HepG2 (cell line): ENCODE measurements around the gene JAK2. TPM values are rescaled to one million over a fixed set of nuclear protein-coding genes. Genes with fewer than 3 reads are reported as not detected.

Source experiments
- ATAC-seq: fragments of 200-7000 bp; cut with Tn5 transposase; 3 replicates; pipeline ENCODE4 v1.9.1; 2020; ENCODE audit warnings: mild to moderate bottlenecking, moderate library complexity
- BruUV-seq: library from RNA; stranded (reverse); fragments of 400-500 nt; replicated peaks from 2 replicates; lab custom pipeline; 2021; lab: Mats Ljungman, UMichigan
- CTCF ChIA-PET: fragments of 300-600 bp; formaldehyde crosslinking; extraction: SDS; loops from one replicate; lab custom pipeline; 2021; ENCODE audit warnings: low total read pairs, inconsistent platforms, low intra/inter-chr PET ratio; lab: Yijun Ruan, JAX
- POLR2A ChIA-PET: fragments of 350-600 bp; sonication (Branson Sonifier 250); formaldehyde crosslinking; loops from one replicate; lab custom pipeline; 2020; ENCODE audit warnings: antibody characterized with exemption, inconsistent platforms; lab: Yijun Ruan, JAX
- DNase-seq: peaks from one replicate; pipeline ENCODE4 v3.0.0-alpha.2; 2015; ENCODE audit warnings: low spot score
- FAIRE-seq: peaks from 3 replicates; lab custom pipeline; 2011; peaks lifted over from hg19 to GRCh38; lab: Jason Lieb, UNC
- H2AFZ ChIP-seq: one replicate; pipeline ENCODE4 v1.6.1; 2011; ENCODE audit warnings: low read length, inconsistent platforms
- H3K27ac ChIP-seq: fragments of 300-600 bp; 3 replicates; pipeline ENCODE4 v1.8.0; 2011; ENCODE audit warnings: mixed run types, mild to moderate bottlenecking, mixed read lengths, low read length, inconsistent platforms; ENCODE audit not compliant: insufficient read depth; ENCODE audit errors: extremely low read length
- H3K27me3 ChIP-seq, 2 experiments: fragments of 200-600 bp in 1 of 2; 2 replicates in 1 of 2; 3 replicates in 1 of 2; pipeline versions ENCODE4 v1.6.0 to v1.8.0; 2011; ENCODE audit warnings: low read length in 2 of 2, mild to moderate bottlenecking in 2 of 2, moderate library complexity in 2 of 2, inconsistent platforms in 1 of 2; ENCODE audit not compliant: insufficient read depth in 2 of 2, control insufficient read depth in 1 of 2
- H3K36me3 ChIP-seq, 2 experiments: fragments of 200-600 bp in 1 of 2; replicated peaks in 1 of 2; 2 replicates in 1 of 2; 3 replicates in 1 of 2; pipeline versions ENCODE4 v1.5.1 to v1.8.0; 2011; ENCODE audit warnings: low read length in 2 of 2, inconsistent platforms in 1 of 2; ENCODE audit not compliant: insufficient read depth in 2 of 2, control insufficient read depth in 1 of 2
- H3K4me1 ChIP-seq: 2 replicates; pipeline ENCODE4 v1.5.1; 2012; ENCODE audit warnings: low read length, inconsistent platforms; ENCODE audit not compliant: insufficient read depth
- H3K4me2 ChIP-seq: 2 replicates; pipeline ENCODE4 v1.6.0; 2011; ENCODE audit warnings: low read depth, low read length, inconsistent platforms
- H3K4me3 ChIP-seq, 3 experiments: fragments of 200-600 bp in 1 of 3; sonication (generic), shearing (Covaris generic) in 1 of 3; replicated peaks in 1 of 3; 2 replicates each; pipeline ENCODE4 v1.5.1; 2011 to 2016; ENCODE audit warnings: low read length in 3 of 3, inconsistent platforms in 2 of 3, low read depth in 2 of 3, mild to moderate bottlenecking in 2 of 3, control low read depth in 1 of 3, mixed read lengths in 1 of 3; ENCODE audit not compliant: insufficient read depth in 1 of 3
- H3K79me2 ChIP-seq: one replicate; pipeline ENCODE4 v1.6.1; 2011; ENCODE audit warnings: low read length, inconsistent platforms; ENCODE audit not compliant: insufficient read depth
- H3K9ac ChIP-seq: 2 replicates; pipeline ENCODE4 v1.6.0; 2011; ENCODE audit warnings: mild to moderate bottlenecking, low read depth, low read length, inconsistent platforms; ENCODE audit not compliant: insufficient read depth
- H3K9me3 ChIP-seq: 2 replicates; pipeline ENCODE4 v1.5.1; 2012; ENCODE audit warnings: mild to moderate bottlenecking, low read length
- H4K20me1 ChIP-seq: 2 replicates; pipeline ENCODE4 v1.6.0; 2011; ENCODE audit warnings: inconsistent platforms, mild to moderate bottlenecking, low read length, moderate library complexity; ENCODE audit not compliant: insufficient read depth
- BRCA1 ChIP-seq: sonication (generic); formaldehyde crosslinking; IDR thresholded peaks from 2 replicates; pipeline ENCODE4 v1.4.0; 2020; ENCODE audit warnings: missing genetic modification reagents
- ERF ChIP-seq: IDR thresholded peaks from 2 replicates; pipeline ENCODE4 v1.6.1; 2018; ENCODE audit warnings: missing biosample characterization, missing genetic modification reagents
- HCFC1 ChIP-seq: fragments of 150-350 bp; IDR thresholded peaks from 2 replicates; pipeline ENCODE4 v1.6.1; 2014; ENCODE audit warnings: low read depth, low read length
- HNF4A ChIP-seq: sonication (generic); formaldehyde crosslinking; IDR thresholded peaks from 2 replicates; pipeline ENCODE4 v1.4.0; 2020; ENCODE audit warnings: missing genetic modification reagents
- MAFG ChIP-seq: sonication (generic); formaldehyde crosslinking; IDR thresholded peaks from 2 replicates; pipeline ENCODE4 v1.5.1; 2020; ENCODE audit warnings: mild to moderate bottlenecking, missing genetic modification reagents
- MTA3 ChIP-seq: sonication (generic); formaldehyde crosslinking; IDR thresholded peaks from 2 replicates; pipeline ENCODE4 v1.4.0; 2020; ENCODE audit warnings: missing genetic modification reagents
- NFE2L2 ChIP-seq: fragments of 150-350 bp; IDR thresholded peaks from 2 replicates; pipeline ENCODE4 v1.6.1; 2014; ENCODE audit warnings: low read length
- NFIC ChIP-seq: IDR thresholded peaks from 2 replicates; pipeline ENCODE4 v1.6.1; 2012; ENCODE audit warnings: mild to moderate bottlenecking, low read length, inconsistent platforms
- NR2F1 ChIP-seq, 2 experiments: fragments of 450-650 bp in 1 of 2; formaldehyde crosslinking in 1 of 2; IDR thresholded peaks; 2 replicates each; pipeline versions ENCODE4 v1.5.0 to v1.6.1; 2016 to 2020; ENCODE audit warnings: mild to moderate bottlenecking in 1 of 2, missing compliant biosample characterization in 1 of 2, missing genetic modification reagents in 1 of 2, moderate library complexity in 1 of 2
- PHB2 ChIP-seq: fragments of 450-650 bp; IDR thresholded peaks from 2 replicates; pipeline ENCODE4 v1.6.1; 2018; ENCODE audit not compliant: partially characterized antibody
- PHF20 ChIP-seq: sonication (generic); formaldehyde crosslinking; IDR thresholded peaks from 2 replicates; pipeline ENCODE4 v1.5.0; 2020; ENCODE audit warnings: mild to moderate bottlenecking, missing genetic modification reagents
- STAT5B ChIP-seq: sonication (generic); formaldehyde crosslinking; IDR thresholded peaks from 2 replicates; pipeline ENCODE4 v1.4.0; 2020; ENCODE audit warnings: missing genetic modification reagents
- TCF7L2 ChIP-seq: IDR thresholded peaks from 2 replicates; pipeline ENCODE4 v1.6.1; 2011; ENCODE audit warnings: mild to moderate bottlenecking, low read depth, low read length, moderate library complexity
- TRIM24 ChIP-seq: sonication (generic); formaldehyde crosslinking; IDR thresholded peaks from 2 replicates; pipeline ENCODE4 v1.8.0; 2022; ENCODE audit warnings: mild to moderate bottlenecking, missing genetic modification reagents
- ZBTB20 ChIP-seq: sonication (generic); formaldehyde crosslinking; IDR thresholded peaks from 2 replicates; pipeline ENCODE4 v1.8.1; 2023; ENCODE audit warnings: missing genetic modification reagents, low read depth, mild to moderate bottlenecking, borderline replicate concordance
- ZNF225 ChIP-seq: sonication (generic); formaldehyde crosslinking; IDR thresholded peaks from 2 replicates; pipeline ENCODE4 v1.4.0; 2020; ENCODE audit warnings: mild to moderate bottlenecking, missing genetic modification reagents
- ZNF841 ChIP-seq: sonication (generic); formaldehyde crosslinking; IDR thresholded peaks from 2 replicates; pipeline ENCODE4 v1.8.1; 2023; ENCODE audit warnings: missing genetic modification reagents, borderline replicate concordance
- WGBS: methylation state at CpG from one replicate; pipeline ENCODE4 v1.1.6; 2017; ENCODE audit warnings: low lambda C conversion rate; 5-methylcytosine and 5-hydroxymethylcytosine counted together
- in situ Hi-C: cut with HindIII; loops from 2 replicates; pipeline ENCODE4 v1.10.0; 2017; ENCODE audit warnings: low pct_unique_long_range_greater_than_20kb; ENCODE audit not compliant: extremely low pct_ligation_motif_present
- intact Hi-C: fragments of 100-400 bp; cut with micrococcal nuclease; formaldehyde crosslinking; loops from one replicate; pipeline ENCODE4 v1.10.0; 2022; ENCODE audit not compliant: unreplicated experiment
- polyA plus RNA-seq, 8 experiments: library from polyadenylated mRNA; depleted of rRNA in 3 of 8; stranded (reverse) in 7 of 8; unstranded in 1 of 8; fragments of >200 nt; fragmentation: Illumina TruSeq in 4 of 8; extraction: Trizol in 4 of 8; gene quantifications; 2 replicates each; pipeline versions ENCODE4 v1.2.1 to v1.2.3, GENCODE V29; 2011 to 2016; ENCODE audit warnings: low read depth in 4 of 8, missing spikeins in 1 of 8, mixed read lengths in 1 of 8; ENCODE audit not compliant: insufficient read depth in 1 of 8
- total RNA-seq, 5 experiments: library from RNA; depleted of rRNA; stranded (reverse); fragments of >200 nt; fragmentation: Illumina TruSeq; extraction: Trizol; gene quantifications; 2 replicates each; pipeline ENCODE4 v1.2.3, GENCODE V29; 2016; ENCODE audit warnings: low read depth in 1 of 5
- TF ChIP-seq, protein P1 (sequence below): IDR thresholded peaks from 2 replicates; pipeline ENCODE4 v1.6.1; 2016; ENCODE audit warnings: low read depth, borderline replicate concordance
- TF ChIP-seq, protein P2 (sequence below): sonication (generic); formaldehyde crosslinking; IDR thresholded peaks from 2 replicates; pipeline ENCODE4 v1.8.1; 2023; ENCODE audit warnings: missing genetic modification reagents, mild to moderate bottlenecking, borderline replicate concordance
- TF ChIP-seq, protein P3 (sequence below): sonication (generic); formaldehyde crosslinking; IDR thresholded peaks from 2 replicates; pipeline ENCODE4 v1.4.0; 2020; ENCODE audit warnings: missing genetic modification reagents; ENCODE audit errors: not compliant biosample characterization

The JAK2 gene
- total and polyA plus RNA-seq, 2 of the 13 experiments (the other 11 are each of a cell fraction or from before 2014, with no cell fraction given), result 1.1 to 4.1 TPM

DNA sequence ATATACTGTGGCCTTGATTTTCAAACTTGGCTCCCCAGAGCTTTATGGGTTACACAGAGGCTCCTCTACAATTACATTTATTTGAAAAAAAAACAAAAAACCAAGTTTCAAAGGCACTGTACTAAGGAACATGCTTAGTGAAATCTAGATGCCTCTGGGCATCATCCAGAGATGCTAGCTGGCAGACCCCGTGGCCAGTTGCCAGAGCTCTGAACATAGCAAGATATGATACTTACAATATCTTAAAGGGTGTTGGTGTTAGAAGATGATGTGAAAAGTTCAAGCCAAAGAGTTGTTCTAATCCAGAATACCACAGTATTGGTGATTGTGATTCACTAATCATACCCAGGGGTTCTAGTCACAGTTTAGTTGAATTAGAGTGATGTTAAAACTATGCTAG, 87.8 kb downstream of the JAK2 start:
- no TSS peak for BruUV-seq
- ChIA-PET POLR2A (no interaction called here), CTCF (no interaction called here)
- Histone ChIP-seq H3K27me3 (no peaks in the 10 kb centered on the region), H4K20me1 (no peaks in the 10 kb centered on the region), H3K4me3 (no peak overlapping the region), H3K79me2 (no peaks in the 10 kb centered on the region), H3K4me1 (no peaks in the 10 kb centered on the region), H3K9me3 (no peaks in the 10 kb centered on the region), H3K4me2 (no peak overlapping the region), H2AFZ (no peak overlapping the region), H3K27ac (no peak overlapping the region), H3K9ac (no peak overlapping the region), H3K36me3 (no peaks in the 10 kb centered on the region; a peak in 1 of 5 replicates)
- no peak for ATAC-seq
- WGBS, result 88% methylated on average over 1 of the region's 1 CpG
- TF ChIP-seq, protein P1, sequence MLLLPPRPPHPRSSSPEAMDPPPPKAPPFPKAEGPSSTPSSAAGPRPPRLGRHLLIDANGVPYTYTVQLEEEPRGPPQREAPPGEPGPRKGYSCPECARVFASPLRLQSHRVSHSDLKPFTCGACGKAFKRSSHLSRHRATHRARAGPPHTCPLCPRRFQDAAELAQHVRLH (CRISPR knock-in tag), result no peak
- TF ChIP-seq STAT5B (CRISPR knock-in tag) (no peak), BRCA1 (CRISPR knock-in tag) (no peak), NFE2L2 (no peak), HCFC1 (no peak), HNF4A (CRISPR knock-in tag) (no peak), TRIM24 (CRISPR knock-in tag) (no peak), NR2F1 (CRISPR knock-in tag; IDR thresholded peaks at IDR 0.05) (no peak), NFIC (no peak), ZNF225 (CRISPR knock-in tag) (no peak), MAFG (CRISPR knock-in tag) (no peak), TCF7L2 (no peak), ZNF841 (CRISPR knock-in tag) (no peak), MTA3 (CRISPR knock-in tag) (no peak), PHB2 (no peak), ZBTB20 (CRISPR knock-in tag) (no peak), ERF (CRISPR knock-in tag) (no peak), PHF20 (CRISPR knock-in tag) (no peak)
- TF ChIP-seq, protein P2, sequence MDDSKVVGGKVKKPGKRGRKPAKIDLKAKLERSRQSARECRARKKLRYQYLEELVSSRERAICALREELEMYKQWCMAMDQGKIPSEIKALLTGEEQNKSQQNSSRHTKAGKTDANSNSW (CRISPR knock-in tag), result no peak
- TF ChIP-seq, protein P3, sequence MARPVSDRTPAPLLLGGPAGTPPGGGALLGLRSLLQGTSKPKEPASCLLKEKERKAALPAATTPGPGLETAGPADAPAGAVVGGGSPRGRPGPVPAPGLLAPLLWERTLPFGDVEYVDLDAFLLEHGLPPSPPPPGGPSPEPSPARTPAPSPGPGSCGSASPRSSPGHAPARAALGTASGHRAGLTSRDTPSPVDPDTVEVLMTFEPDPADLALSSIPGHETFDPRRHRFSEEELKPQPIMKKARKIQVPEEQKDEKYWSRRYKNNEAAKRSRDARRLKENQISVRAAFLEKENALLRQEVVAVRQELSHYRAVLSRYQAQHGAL (CRISPR knock-in tag), result no peak
- DNase-seq, result no peak
- in situ Hi-C loops (no loop called here), intact Hi-C loops (no loop called here)
- FAIRE-seq, result no peak
